HUDEP-2 (cell line): ENCODE results near the gene STPG2.

ENCODE experiments used
- DNase-seq, 76 experiments: peaks; one replicate each; lab custom pipeline; 2025; ENCODE audit not compliant: unreplicated experiment in 76 of 76; lab: John Stamatoyannopoulos, UW

STPG2 gene

DNA sequence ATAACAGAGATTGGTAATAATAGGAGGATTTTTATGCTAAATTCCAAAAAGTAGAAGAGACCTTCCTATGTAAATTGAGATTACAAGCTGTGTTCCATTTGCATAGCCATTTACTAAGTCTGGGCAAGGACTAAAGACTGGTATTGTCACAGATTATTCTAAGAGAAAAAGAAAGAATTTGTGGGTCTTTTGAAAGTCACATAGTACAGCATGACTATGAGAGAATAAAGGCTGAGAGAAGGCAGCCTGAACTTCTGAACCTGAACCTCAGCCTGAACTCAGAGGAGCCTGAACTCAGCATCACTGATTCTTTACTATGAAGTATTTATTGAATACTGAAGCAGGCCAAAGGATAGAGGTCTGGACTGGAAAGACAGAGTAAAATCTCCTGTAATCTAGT, 297.5 kb downstream of the STPG2 start:
- DNase-seq = no peak

DNA sequence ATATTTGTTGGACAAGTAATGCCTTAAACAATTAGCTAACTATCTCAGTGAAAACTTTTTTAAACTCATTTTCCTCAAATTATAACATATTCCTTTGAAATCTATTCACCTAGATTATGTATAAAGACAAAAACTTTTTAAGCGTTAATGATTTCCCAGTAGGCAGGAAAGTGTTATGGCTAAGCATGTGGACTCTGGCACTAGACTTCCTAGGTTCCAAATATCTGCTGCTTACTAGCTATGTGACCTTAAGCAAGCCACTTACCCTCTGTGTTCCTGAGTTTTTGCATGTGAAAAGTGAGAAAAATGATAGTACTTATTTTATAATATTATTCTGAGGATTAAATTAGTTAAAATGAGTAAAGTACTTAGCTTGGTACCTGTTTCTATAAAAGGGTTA, 301.8 kb downstream of the STPG2 start:
- no peak for DNase-seq

DNA sequence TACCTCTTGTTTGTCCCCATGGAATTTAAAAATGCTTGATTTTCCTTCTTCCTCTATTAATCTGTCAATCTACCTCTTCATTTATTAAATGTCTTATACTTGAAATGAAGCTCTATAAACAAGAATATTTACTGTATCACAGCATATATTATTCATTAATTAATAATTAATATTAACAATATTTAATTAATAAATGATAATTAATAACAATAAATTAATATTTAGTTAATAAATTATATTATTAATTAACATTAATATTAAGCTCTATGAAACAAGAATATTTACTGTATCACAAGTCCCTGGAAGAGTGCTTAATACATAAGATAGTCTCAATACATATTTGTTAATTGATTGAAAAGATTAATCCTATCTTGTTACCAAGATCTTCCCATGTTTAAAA, 306.6 kb downstream of the STPG2 start:
- no peak for DNase-seq

DNA sequence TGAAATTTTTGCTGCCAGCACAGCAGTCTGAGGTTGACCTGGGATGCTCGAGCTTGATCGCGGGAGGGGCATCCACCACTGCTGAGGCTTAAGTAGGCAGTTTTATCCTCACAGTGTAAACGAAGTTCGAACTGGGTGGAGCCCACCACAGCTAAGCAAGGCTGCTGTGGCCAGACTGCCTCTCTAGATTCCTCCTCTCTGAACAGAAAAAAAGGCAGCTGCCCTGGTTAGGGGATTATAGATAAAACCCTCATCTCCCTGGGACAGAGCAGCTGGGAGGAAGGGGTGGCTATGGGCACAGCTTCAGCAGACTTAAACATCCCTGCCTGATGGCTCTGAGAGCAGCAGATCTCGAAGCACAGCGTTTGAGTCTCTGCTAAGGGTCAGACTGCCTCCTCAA, 314.6 kb downstream of the STPG2 start:
- DNase-seq = no peak

DNA sequence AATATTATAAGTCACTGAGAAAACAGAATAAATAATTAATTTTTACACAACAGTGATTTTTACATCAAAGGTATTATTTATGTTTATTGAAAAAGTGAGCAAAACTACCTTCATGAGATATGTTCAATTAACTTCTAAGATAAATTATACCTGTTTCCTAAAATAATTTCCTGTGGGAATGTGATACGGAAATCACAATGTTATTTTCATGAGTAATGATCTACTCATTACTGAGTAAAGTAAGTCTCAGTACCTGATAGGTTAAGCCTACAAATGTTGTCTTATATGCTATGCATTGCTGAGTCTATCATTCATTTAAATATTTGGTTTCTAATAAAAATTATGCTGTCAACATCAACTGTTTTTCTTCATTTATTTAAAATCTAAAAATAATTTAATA, 324.0 kb downstream of the STPG2 start:
- no peak for DNase-seq

DNA sequence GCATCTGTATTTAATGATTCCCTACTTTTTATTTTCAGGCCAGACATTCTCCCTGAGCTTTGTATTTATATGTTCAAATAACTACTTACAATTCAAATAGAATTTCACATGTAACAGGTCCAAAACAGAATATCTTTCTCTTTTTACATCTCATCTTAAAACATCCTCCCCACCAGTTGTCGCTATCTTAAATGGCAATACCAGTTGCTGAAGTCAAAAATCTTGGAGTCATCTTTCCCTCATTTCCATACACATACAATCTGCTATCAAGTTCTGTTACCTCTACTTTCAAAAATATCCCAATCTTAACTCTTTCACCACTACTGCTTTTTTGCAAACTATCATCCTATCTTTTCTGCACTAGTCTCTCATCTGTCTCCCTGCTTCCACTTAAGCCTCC, 330.5 kb downstream of the STPG2 start:
- DNase-seq = no peak

DNA sequence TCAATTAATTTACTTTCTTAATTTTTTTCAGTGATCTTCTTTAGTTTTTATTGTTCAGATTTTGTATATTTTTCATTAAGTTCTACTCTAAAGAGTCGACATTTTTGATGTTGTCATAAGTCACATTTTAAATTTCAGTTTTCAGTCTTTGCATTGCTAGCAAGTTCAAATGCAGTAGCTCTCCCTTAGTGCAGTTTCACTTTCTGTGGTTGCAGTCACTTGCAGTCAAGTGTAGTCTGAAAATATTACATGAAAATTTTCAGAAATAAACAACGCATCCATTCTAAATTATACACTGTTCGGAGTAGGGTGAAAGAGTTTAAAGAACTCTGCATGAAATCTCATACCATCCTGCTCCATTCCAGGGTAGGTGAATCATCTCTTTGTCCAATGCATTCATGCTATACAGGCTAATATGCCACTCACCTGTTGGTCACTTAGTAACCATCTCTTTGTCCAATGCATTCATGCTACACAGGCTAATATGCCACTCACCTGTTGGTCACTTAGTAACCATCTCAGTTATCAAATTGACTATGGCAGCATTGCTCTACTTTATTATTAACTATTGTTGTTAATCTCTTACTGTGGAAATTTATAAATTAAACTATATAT, 356.9 kb downstream of the STPG2 start:
- no peak for DNase-seq

DNA sequence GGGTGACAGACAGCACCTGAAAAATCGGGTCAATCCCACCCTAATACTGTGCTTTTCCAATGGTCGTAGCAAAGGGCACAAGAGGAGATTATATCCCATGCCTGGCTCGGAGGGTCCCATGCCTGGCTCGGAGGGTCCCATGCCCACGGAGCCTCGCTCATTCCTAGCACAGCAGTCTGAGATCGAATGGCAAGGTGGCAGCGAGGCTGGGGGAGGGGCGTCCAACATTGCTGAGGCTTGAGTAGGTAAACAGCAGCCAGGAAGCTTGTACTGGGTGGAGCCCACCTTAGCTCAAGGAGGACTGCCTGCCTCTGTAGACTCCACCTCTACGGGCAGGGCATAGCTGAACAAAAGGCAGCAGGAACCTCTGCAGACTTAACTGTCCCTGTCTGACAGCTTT, 365.1 kb downstream of the STPG2 start:
- no peak for DNase-seq

DNA sequence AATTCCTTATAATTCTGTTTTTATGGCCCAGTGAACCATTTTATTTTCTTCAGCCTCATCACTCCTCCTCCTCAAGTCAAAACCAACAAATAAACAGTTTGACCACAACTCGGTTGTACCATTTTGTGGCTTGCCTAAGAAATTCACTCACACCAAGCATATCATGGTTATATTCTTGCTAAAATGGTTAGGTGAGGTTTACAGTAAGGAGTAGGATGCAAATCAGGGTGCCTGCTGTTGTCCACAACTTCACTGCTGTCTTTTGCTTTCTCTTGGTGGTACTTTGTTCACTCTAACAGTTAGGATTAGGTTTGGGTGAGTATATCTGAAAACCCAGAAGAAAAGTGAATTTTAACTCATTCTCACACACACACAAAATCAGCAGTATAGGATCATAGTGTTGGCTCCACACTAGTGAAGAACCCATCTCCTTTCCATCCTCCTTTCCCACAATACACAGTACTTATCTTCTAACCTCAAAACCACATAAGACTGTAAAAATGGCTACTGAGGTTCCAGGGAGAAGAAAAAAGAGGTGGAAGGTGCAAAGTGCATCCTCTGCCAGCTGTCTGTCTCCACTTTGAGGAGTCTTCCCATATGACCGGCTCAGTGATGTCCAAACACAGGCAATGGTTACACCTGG, 368.8 kb downstream of the STPG2 start:
- DNase-seq = no peak

DNA sequence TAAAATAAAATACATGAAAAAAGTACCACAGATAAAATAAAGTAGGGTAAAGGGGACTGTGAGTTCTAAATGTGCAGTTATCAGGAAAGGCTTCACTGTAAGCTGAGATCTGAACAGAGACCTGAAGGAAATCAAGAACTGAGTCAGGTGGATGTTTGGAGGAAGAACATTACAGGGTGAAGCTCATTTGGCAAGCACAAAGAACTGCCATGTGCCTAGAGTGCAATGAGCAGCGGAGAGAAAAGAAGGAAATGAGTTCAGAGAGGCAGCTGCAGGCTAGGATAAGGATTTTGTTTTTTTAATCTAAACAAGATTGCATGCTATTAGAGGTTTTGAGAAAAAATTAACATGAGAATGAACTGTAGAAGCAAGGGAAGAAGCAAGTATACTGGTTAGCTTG, 373.1 kb downstream of the STPG2 start:
- DNase-seq = no peak

DNA sequence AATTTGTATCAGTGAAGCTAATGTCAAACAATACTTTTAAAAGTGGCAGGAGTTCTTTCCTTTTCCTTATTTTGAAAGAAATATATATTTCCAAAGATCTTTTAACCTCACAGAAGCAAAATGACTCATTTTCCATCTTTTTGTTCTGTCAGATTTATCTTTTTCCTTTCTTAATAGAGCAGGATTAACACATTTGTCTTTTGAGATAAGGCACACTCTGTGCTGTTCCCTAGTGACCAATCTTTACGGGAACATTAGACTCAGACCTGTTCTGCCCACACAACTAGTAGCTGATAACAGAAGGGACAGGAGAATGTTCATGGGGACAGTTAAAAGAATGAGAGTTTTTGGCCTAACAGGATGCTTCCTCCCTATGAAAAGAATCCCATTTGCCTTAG, 381.2 kb downstream of the STPG2 start:
- DNase-seq = no peak

DNA sequence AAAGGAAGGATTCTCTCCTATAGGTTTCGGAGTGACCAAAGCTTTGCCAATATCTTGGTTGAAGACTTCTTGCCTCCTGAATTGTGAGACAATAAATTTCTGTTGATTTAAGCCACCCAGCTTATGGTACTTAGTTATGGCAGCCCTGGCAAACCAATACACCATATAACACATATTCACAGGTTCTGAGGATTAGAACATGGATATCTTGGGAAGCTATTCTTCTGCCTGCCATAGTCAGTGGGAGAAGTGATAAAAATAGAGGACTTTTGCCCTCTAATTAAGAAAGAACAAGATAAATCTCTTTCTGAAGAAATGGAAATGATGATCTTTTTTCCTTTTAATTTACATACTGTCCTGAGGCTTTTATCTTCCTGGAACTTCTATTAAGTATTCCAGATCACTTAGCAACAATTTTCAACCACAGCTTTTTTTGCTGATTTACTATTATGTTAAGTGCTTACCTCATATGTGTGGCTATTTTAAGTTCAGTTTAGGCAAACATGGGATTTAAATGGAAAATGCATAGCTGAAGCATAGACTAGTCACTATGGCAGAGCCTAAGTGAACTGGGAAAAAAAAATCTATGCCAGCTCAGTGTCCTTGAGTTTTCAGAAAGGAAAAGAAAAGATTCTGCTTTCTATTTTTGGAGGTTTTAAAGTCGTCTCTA, 381.7 kb downstream of the STPG2 start:
- no peak for DNase-seq

DNA sequence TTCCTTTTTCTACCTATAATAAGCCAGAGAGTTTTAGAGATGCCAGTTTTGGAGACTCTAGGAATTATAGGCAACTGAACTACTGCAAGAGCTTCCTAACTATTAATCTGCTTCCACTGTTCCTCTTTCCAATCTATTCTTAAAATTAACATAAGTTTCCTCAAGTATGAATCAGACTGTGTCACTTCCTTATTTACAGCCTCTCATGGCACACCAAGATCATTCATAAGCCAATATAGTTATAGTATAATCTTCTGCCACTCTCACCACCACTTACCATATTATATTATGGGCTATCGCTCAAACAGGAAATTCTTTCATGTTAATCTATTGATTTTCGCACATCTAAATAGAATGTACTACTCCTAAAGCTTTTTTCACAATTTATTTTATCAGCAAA, 383.5 kb downstream of the STPG2 start:
- DNase-seq = no peak

DNA sequence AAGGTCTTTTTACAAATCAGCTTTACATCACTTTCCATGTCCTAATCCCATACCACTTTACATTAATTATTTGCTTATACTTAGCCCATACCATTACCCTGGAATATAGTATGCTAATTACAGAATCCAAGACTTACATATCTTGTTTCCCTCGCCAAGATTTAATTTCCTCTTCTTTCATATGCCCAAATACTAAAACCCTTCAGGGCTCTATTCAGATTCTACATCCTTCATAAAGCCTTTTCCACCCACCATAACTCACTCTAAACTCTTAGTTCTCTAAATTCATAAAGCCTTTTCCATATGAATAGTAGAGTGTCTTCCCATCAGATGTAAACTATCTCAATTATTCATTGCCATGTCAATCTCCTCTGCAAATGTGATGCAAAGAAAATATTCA, 390.7 kb downstream of the STPG2 start:
- no peak for DNase-seq

DNA sequence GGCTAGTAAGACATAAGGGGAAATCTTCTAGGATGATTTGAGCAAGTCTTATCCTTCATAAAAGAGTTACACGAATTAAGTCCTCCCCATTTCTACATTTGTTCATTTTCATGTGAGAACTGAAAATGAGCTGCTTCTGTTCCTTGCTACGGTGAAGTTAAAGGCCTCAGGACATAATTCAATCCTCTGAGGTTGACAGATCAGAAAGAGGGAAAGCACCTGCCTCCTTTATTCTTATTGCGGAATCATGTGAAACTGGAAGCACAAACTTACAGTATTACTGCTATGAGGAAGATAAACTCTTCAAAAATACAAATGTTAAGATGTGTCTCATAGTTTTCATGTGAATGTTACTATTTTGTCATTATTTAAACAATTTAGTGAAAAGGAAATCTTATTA, 395.3 kb downstream of the STPG2 start:
- no peak for DNase-seq

DNA sequence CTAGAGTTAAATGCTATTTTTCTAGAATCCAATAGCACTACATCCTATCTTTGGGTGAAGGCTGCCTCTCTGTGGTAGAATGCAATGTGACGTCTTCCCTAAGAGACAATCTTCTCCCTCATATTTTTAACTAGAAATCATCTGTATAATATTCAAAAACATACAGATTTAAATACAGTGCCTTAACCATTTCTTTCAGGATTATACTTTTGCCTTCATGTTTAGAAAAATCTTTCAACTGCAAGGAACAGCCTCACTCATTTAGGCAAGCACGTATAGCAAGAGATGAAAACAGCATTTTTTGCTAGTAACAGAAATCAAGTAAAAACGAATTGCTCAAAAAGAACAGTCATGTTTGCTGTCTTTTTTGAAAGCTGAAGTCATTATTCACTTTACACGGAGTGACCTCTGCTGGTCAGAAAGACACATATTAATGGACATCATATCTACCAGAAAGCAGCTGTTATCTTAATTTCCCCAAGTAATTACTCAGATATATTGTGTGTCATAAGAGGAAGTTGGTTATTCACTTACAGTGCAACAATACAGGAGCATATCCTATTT, 422.3 kb downstream of the STPG2 start:
- DNase-seq = peak in 2 of 76 experiments; percentile 6 to 42

DNA sequence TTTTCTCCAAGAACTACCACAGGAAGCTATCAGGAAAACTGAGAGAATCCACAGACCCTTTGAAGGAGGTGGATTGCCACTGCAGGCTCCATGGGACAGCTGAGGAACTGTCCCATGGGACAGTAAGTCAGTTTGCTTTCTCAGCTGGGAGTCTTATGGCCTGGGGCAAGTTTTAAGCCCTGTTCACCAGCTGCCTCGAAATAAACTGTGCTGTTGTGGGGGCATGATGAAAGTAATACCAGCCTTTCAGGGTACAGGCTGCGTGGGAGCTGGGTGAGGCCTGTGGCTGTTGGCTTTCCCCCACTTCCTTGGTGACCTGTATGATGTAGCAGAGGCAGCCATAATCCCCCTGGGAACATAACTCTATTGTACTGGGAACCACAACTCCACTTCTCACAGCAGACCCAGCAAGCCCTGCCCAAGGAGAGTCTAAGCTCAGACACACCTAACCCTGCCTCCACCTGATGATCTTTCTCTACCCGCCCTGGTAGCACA, 452.1 kb downstream of the STPG2 start:
- DNase-seq = no peak

DNA sequence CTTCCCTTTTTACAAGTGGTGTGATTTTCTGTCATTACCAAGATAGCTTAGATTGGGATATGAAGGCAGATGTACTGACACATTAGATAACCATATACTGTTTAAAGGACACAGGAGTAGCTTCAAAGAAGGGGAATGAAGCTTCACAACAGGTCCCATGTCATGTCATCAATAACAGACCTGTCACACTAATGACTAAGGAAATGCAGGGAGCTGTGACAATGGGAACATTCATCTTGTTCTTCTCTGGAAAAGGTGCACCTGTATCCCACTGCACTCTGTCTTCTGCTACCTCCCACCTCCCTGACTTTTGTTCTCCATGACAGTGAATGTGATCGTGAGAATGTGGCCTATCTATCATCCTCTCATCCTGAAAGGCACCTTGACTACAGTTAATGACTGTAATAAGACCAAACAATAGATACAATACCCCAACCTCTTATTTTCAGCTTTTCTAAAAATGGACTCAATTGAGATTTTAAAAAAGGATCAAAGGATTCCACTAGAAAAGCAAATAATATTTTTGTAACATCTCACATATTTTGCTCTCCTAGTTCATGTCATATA, 472.5 kb downstream of the STPG2 start:
- no peak for DNase-seq

DNA sequence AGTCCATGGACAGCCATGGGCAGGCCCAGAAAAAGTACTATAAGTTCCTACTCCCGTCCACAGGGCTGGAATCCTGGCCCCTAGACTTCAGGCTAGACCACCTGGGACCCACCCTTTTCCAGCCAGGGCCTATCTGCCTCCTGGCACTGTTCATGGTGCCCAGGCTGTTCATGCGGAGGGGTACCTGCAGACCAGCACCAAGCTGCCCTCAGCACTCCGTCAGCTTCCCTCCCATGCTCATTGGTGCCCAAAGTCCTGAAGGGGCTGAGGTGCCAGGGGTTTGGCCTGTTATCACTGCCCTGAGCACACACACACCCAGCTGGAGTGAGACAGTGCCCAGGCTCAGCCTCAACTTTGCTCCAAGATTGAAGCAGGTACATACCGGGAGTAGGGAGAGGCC, 477.7 kb downstream of the STPG2 start:
- no peak for DNase-seq

DNA sequence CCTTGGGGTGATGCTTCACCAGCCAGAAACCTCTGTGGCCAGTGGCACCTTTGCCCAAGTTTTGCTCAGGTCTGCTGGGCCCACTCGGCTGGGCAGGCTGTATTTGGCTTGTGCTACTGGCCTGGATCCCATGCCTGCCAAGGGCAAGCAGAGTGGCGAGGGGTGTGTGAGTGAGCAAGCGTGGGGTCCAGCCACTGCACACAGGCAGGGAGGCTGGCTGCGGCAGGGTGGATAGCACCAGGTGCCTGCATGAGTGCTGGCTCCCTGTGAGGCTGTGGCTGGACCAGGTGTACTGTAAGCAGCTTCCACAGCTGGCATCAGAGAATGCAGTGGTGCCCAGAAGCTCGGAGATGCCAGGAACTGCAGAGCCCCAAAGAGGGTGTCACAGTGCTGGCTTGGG, 478.5 kb downstream of the STPG2 start:
- no peak for DNase-seq

DNA sequence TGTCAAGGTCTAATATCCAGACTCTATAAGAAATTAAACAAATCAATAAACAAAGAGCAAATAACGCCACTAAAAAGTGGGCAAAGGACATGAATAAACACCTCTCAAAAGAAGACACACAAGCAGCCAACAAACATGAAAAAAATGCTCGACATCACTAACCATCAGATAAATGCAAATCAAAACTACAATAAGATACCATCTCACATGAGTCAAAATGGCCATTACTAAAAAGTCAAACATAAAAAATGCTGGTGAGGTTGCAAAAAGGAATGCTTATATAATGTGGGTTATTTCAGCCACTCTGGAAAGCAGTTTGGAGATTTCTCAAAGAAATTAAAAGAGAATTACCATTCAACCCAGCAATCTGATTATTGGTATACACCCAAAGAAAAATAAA, 481.1 kb downstream of the STPG2 start:
- no peak for DNase-seq
